Liver (tissue), 3 donors: Measurements from ENCODE around the gene NGRN.

ENCODE experiments used
- ATF3 ChIP-seq: IDR thresholded peaks from 2 replicates; pipeline ENCODE4 v1.6.1; 2016; ENCODE audit warnings: antibody characterized with exemption
- CTCF ChIP-seq: fragments of 150-350 bp; IDR thresholded peaks from 2 replicates; pipeline ENCODE4 v1.5.1; 2017; ENCODE audit warnings: improper control_type of control experiment, low read depth, low read length; ENCODE audit not compliant: missing input control
- EGR1 ChIP-seq, 2 donors: IDR thresholded peaks; 2 replicates each; pipeline ENCODE4 v1.6.1; 2016 to 2018; ENCODE audit warnings: antibody characterized with exemption in 2 of 2, low read depth in 2 of 2
- FOXA1 ChIP-seq: IDR thresholded peaks from 2 replicates; pipeline ENCODE4 v1.6.1; 2016; ENCODE audit warnings: antibody characterized with exemption
- GABPA ChIP-seq, 2 donors: IDR thresholded peaks in 1 of 2; conservative IDR thresholded peaks in 1 of 2; 2 replicates each; pipeline ENCODE4 v1.6.1; 2016; ENCODE audit warnings: antibody characterized with exemption in 2 of 2, mild to moderate bottlenecking in 1 of 2, moderate library complexity in 1 of 2
- MAX ChIP-seq: IDR thresholded peaks from 2 replicates; pipeline ENCODE4 v1.6.1; 2016; ENCODE audit warnings: antibody characterized with exemption
- RAD21 ChIP-seq, 2 donors: IDR thresholded peaks; 2 replicates each; pipeline ENCODE4 v1.6.1; 2016; ENCODE audit warnings: antibody characterized with exemption in 2 of 2, mild to moderate bottlenecking in 2 of 2
- REST ChIP-seq: IDR thresholded peaks from 2 replicates; pipeline ENCODE4 v1.6.1; 2016; ENCODE audit warnings: antibody characterized with exemption, mild to moderate bottlenecking
- RXRA ChIP-seq, 2 donors: IDR thresholded peaks; 2 replicates each; pipeline ENCODE4 v1.6.1; 2017 to 2018; ENCODE audit warnings: antibody characterized with exemption in 2 of 2, mild to moderate bottlenecking in 1 of 2
- SP1 ChIP-seq: IDR thresholded peaks from 2 replicates; pipeline ENCODE4 v1.6.1; 2018; ENCODE audit warnings: antibody characterized with exemption, mild to moderate bottlenecking
- YY1 ChIP-seq: IDR thresholded peaks from 2 replicates; pipeline ENCODE4 v1.6.1; 2016; ENCODE audit warnings: antibody characterized with exemption, mild to moderate bottlenecking
- ZBTB33 ChIP-seq: IDR thresholded peaks from 2 replicates; pipeline ENCODE4 v1.6.1; 2016; ENCODE audit warnings: antibody characterized with exemption
- donor health status: healthy.
- donor health status: healthy.

GRCh38 chr15:90233387-90234095 lies 31.9 kb upstream of the NGRN start, which contains the start of gene CIB1:
- TF ChIP-seq CTCF (no peak), REST (peak; percentile 51), MAX (no peak), GABPA (IDR thresholded peaks at IDR 0.05 in 1 of 2, conservative IDR thresholded peaks at IDR 0.05 in 1 of 2) (no peak), ATF3 (no peak), EGR1 (IDR thresholded peaks at IDR 0.05; ENCODE audit: low read depth in 2 of 2) (peak in 1 of 2 donors; percentile 73), FOXA1 (peak; percentile 11), YY1 (no peak), RXRA (IDR thresholded peaks at IDR 0.05) (peak; percentile 63 to 72), RAD21 (IDR thresholded peaks at IDR 0.05) (peak in 1 of 2 donors; percentile 20), ZBTB33 (no peak), SP1 (peak; percentile 72)
